Measurements from ENCODE around the gene EHMT1.

Gene EHMT1

GRCh38 chr9:137757139-137757538 is 138.3 kb downstream of the EHMT1 start:
- TF ChIP-seq TSHZ2 (CRISPR knock-in tag; IDR thresholded peaks at IDR 0.05) (no peak), ISL1 (CRISPR knock-in tag; IDR thresholded peaks at IDR 0.05) (no peak), ZFP30 (CRISPR knock-in tag; IDR thresholded peaks at IDR 0.05) (no peak), TOX (CRISPR knock-in tag; IDR thresholded peaks at IDR 0.05; ENCODE audit: borderline replicate concordance) (no peak), RARB (CRISPR knock-in tag; IDR thresholded peaks at IDR 0.05) (no peak), BACH2 (CRISPR knock-in tag; IDR thresholded peaks at IDR 0.05; ENCODE audit: borderline replicate concordance) (no peak), PATZ1 (CRISPR knock-in tag; IDR thresholded peaks at IDR 0.05; ENCODE audit: borderline replicate concordance) (no peak), ZFP3 (CRISPR knock-in tag; IDR thresholded peaks at IDR 0.05) (no peak), ESRRG (CRISPR knock-in tag; IDR thresholded peaks at IDR 0.05) (no peak), GLIS3 (CRISPR knock-in tag; IDR thresholded peaks at IDR 0.05) (no peak)

GRCh38 chr9:137757613-137758029 is 138.8 kb downstream of the EHMT1 start:
- TF ChIP-seq ZNF70 (CRISPR knock-in tag; IDR thresholded peaks at IDR 0.05) (no peak), ZC3H10 (CRISPR knock-in tag; IDR thresholded peaks at IDR 0.05) (no peak), OSR1 (CRISPR knock-in tag; IDR thresholded peaks at IDR 0.05) (no peak), PATZ1 (CRISPR knock-in tag; IDR thresholded peaks at IDR 0.05; ENCODE audit: borderline replicate concordance) (no peak), TSHZ2 (CRISPR knock-in tag; IDR thresholded peaks at IDR 0.05) (no peak), CSRNP3 (CRISPR knock-in tag; IDR thresholded peaks at IDR 0.05) (no peak), RARB (CRISPR knock-in tag; IDR thresholded peaks at IDR 0.05) (no peak), POU6F1 (CRISPR knock-in tag; IDR thresholded peaks at IDR 0.05; ENCODE audit: borderline replicate concordance, low read depth) (no peak), PPARA (CRISPR knock-in tag; IDR thresholded peaks at IDR 0.05; ENCODE audit: borderline replicate concordance) (no peak), BACH2 (CRISPR knock-in tag; IDR thresholded peaks at IDR 0.05; ENCODE audit: borderline replicate concordance) (no peak), ISL1 (CRISPR knock-in tag; IDR thresholded peaks at IDR 0.05) (no peak), ESRRG (CRISPR knock-in tag; IDR thresholded peaks at IDR 0.05) (no peak), ZNF565 (CRISPR knock-in tag; conservative IDR thresholded peaks at IDR 0.05; ENCODE audit: low read depth) (no peak), ZNF8 (CRISPR knock-in tag; IDR thresholded peaks at IDR 0.05) (no peak), TOX (CRISPR knock-in tag; IDR thresholded peaks at IDR 0.05; ENCODE audit: borderline replicate concordance) (no peak; the same call in 1 of the 2 replicates), SNAI2 (CRISPR knock-in tag; IDR thresholded peaks at IDR 0.05) (no peak), GLIS3 (CRISPR knock-in tag; IDR thresholded peaks at IDR 0.05) (no peak), CSDC2 (CRISPR knock-in tag; IDR thresholded peaks at IDR 0.05) (no peak), TCF4 (CRISPR knock-in tag; IDR thresholded peaks at IDR 0.05; ENCODE audit: borderline replicate concordance) (no peak)
- ATAC-seq = peak; percentile 88

More at GRCh38 chr9:137757139-137757538, 138.3 kb downstream of the EHMT1 start:
- peak; percentile 9; the same call in 2 of the 3 replicates for ATAC-seq
